ENCODE data around the gene PHC2.

The PHC2 gene

GRCh38 chr1:33430692-33431593 lies at the start of gene PHC2:
Gene PHC2, minus strand, starts transcription at chr1:33431095. Its CDS starts 55,556 bp downstream, at chr1:33375539.
- Histone ChIP-seq H3K9me3 (ENCODE audit: low read length) (no peaks in the 10 kb centered on the region), H2AFZ (ENCODE audit: low read depth, low read length) (peak within 1 kb of the TSS; percentile 27), H3K4me3 (ENCODE audit: low read length) (peak within 1 kb of the TSS; percentile 72), H3K27me3 (ENCODE audit: insufficient read depth, low read length) (no peaks in the 10 kb centered on the region), H3K36me3 (ENCODE audit: insufficient read depth, low read length) (no peaks in the 10 kb centered on the region), H3K4me1 (ENCODE audit: insufficient read depth, low read length) (peaks cover 44% of the 10 kb centered on the region)

DNA sequence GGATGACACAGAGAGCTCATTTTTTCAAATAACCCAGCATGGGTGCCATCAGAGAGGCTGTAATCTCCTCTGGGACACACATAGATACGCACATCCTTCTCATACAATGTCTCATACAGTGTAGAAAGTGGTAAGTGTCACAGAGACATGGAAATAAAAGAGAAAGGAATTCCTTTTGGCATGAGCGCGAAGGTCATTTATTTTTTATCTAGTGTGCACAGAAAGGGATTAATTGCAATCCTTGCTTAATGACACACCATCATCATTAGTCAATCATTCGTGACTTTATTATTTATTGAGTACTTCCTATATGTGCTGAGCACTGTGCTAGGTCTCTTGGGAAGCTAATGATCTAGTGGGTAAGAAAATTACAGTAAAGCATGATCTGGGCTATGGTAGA lies 46.6 kb upstream of the PHC2 start:
- Histone ChIP-seq H3K4me1 (ENCODE audit: insufficient read depth, low read length) (peaks cover 8% of the 10 kb centered on the region), H3K27me3 (ENCODE audit: insufficient read depth, low read length) (no peaks in the 10 kb centered on the region), H2AFZ (ENCODE audit: low read depth, low read length) (no peak overlapping the region), H3K9me3 (ENCODE audit: low read length) (no peaks in the 10 kb centered on the region), H3K4me3 (ENCODE audit: low read length) (no peak overlapping the region), H3K36me3 (ENCODE audit: insufficient read depth, low read length) (peaks cover 26% of the 10 kb centered on the region)

- Histone ChIP-seq H3K4me1 (ENCODE audit: insufficient read depth, low read length) (peaks cover 21% of the 10 kb centered on the region), H3K4me3 (ENCODE audit: low read length) (no peak overlapping the region), H3K9me3 (ENCODE audit: low read length) (no peaks in the 10 kb centered on the region), H3K27me3 (ENCODE audit: insufficient read depth, low read length) (no peaks in the 10 kb centered on the region), H3K36me3 (ENCODE audit: insufficient read depth, low read length) (peaks cover 5% of the 10 kb centered on the region), H2AFZ (ENCODE audit: low read depth, low read length) (no peak overlapping the region)
Measured at GRCh38 chr1:33473900-33474299, 43.0 kb upstream of the PHC2 start.

DNA sequence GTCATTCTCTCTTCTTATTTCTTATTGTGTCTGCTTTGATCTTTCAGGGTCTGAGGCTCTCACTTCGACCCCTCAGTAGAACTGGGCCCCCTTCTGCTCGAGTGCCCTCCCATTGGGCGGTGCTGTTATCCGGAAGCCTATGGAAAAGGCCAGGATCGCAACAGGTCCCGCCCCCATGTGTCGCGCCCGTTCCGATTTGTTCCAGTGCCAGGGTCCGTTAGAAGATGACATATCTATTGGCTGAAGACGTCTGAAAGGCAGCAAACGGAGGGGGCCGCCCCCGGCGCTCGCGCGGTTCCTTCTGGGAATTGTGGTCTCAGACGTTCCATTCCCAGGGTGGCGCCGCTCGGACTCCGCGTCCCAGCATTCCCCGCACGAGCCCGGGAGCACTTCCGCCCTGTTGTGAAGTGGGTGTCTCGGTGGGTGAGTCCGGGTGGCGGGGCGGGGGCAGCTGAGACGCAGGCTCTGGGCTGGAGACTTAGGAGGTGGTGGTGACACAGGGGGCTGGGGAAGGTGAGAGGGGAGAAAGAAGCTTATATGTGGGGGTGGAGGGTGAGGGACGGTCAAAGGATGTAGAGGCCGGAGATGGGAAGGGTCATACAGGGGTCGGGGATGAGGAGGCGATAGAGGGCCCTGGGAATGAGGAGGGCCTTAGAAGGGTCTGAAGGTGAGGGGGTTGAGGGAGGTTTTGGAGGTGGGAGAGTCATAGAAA lies 41.5 kb upstream of the PHC2 start, which contains the start of gene ZSCAN20:
Gene ZSCAN20, plus strand, starts transcription at position 377 of the 712 bp plus-strand sequence. CDS start 6,644 bp downstream, outside the sequence.
- Histone ChIP-seq H2AFZ (ENCODE audit: low read depth, low read length) (peak within 1 kb of the TSS; percentile 65), H3K9me3 (ENCODE audit: low read length) (no peaks in the 10 kb centered on the region), H3K36me3 (ENCODE audit: insufficient read depth, low read length) (no peaks in the 10 kb centered on the region), H3K27me3 (ENCODE audit: insufficient read depth, low read length) (no peaks in the 10 kb centered on the region), H3K4me3 (ENCODE audit: low read length) (peak within 1 kb of the TSS; percentile 73), H3K4me1 (ENCODE audit: insufficient read depth, low read length) (peaks cover 25% of the 10 kb centered on the region)

- no peak overlapping the region for H3K4me3 ChIP-seq (ENCODE audit: low read length)
- no peaks in the 10 kb centered on the region for H3K36me3 ChIP-seq (ENCODE audit: insufficient read depth, low read length)
Measured at GRCh38 chr1:33471416-33471815, 40.5 kb upstream of the PHC2 start.

DNA sequence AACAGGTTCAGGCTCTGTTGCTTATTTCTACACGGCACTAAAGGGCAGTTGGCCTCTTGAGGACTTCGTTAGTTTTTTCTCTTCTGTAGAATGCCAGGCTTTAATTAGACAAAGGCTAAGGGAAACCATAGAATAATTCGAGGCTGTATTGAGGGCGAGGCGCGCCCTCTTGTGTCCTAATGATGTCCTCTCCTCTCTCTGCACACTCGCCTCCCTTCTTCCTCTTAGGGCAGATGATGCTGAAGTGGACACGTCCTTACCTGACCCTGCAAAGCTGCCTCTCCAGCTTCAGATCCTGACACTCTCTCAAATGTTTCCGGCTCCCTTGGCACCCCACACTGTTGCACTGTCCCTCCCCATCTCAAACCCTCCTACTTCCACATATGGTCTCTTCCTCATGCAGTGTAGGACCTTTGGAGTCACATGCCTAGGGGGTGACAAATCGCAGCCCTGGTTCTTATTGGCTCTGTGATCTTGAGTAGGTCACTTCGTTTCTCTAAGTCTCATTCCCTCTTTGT lies 39.7 kb upstream of the PHC2 start:
- peaks cover 25% of the 10 kb centered on the region for H3K4me1 ChIP-seq (ENCODE audit: insufficient read depth, low read length)
- H3K4me3 ChIP-seq (ENCODE audit: low read length): no peak overlapping the region
- H3K27me3 ChIP-seq (ENCODE audit: insufficient read depth, low read length): no peaks in the 10 kb centered on the region
- H2AFZ ChIP-seq (ENCODE audit: low read depth, low read length): peak overlapping the region; percentile 60
- H3K9me3 ChIP-seq (ENCODE audit: low read length): peaks cover 3% of the 10 kb centered on the region
- H3K36me3 ChIP-seq (ENCODE audit: insufficient read depth, low read length): no peaks in the 10 kb centered on the region

More at GRCh38 chr1:33471416-33471815, 40.5 kb upstream of the PHC2 start:
- H2AFZ ChIP-seq (ENCODE audit: low read depth, low read length): no peak overlapping the region
- peaks cover 25% of the 10 kb centered on the region for H3K4me1 ChIP-seq (ENCODE audit: insufficient read depth, low read length)
- no peaks in the 10 kb centered on the region for H3K27me3 ChIP-seq (ENCODE audit: insufficient read depth, low read length)
- H3K9me3 ChIP-seq (ENCODE audit: low read length): peaks cover 3% of the 10 kb centered on the region

DNA sequence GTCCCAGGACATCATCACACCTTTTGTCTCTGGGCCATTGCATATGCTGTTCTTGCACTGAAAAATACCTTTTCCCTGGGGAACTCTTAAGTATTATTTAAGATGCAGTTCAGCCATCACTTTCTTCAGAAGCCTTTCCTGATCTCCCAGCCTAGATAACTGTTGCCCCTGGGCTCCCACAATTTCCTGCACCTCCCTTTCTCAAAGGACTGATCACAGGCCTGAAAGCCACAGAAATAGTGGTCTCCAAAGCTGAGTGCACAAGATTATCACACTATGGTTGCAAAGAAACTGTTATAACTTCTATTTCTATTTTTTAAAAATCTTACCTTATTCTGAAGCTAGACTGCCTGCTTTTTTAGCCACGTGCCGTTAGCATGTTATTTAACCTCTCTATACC lies 38.8 kb upstream of the PHC2 start:
- H3K9me3 ChIP-seq (ENCODE audit: low read length): peaks cover 3% of the 10 kb centered on the region
- H3K4me3 ChIP-seq (ENCODE audit: low read length): no peak overlapping the region
- H2AFZ ChIP-seq (ENCODE audit: low read depth, low read length): peak overlapping the region; percentile 60
- H3K27me3 ChIP-seq (ENCODE audit: insufficient read depth, low read length): no peaks in the 10 kb centered on the region
- peaks cover 25% of the 10 kb centered on the region for H3K4me1 ChIP-seq (ENCODE audit: insufficient read depth, low read length)
- no peaks in the 10 kb centered on the region for H3K36me3 ChIP-seq (ENCODE audit: insufficient read depth, low read length)

- Histone ChIP-seq H3K9me3 (ENCODE audit: low read length) (peaks cover 3% of the 10 kb centered on the region), H3K36me3 (ENCODE audit: insufficient read depth, low read length) (no peaks in the 10 kb centered on the region), H3K4me3 (ENCODE audit: low read length) (no peak overlapping the region), H3K27me3 (ENCODE audit: insufficient read depth, low read length) (no peaks in the 10 kb centered on the region), H2AFZ (ENCODE audit: low read depth, low read length) (no peak overlapping the region), H3K4me1 (ENCODE audit: insufficient read depth, low read length) (peaks cover 25% of the 10 kb centered on the region)
Measured at GRCh38 chr1:33468967-33469366, 38.1 kb upstream of the PHC2 start.

DNA sequence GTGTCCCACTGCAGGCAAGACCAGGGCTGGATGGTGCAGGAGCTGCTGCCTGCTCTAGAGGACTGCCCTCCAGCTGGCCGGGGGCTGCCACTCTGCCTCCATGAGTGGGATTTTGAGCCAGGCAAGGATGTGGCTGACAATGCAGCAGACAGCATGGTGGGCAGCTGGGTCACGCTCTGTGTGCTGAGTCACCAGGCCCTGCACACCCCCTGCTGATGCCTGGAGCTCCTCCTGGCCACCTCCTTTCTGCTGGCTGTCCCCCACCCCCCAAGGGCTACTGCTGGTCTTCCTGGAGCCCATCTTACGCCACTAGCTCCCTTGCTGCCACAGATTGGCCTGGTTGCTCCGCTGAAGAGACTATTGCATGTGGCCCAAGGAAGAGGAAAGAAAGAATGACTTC lies 37.6 kb upstream of the PHC2 start:
- Histone ChIP-seq H3K4me1 (ENCODE audit: insufficient read depth, low read length) (peaks cover 23% of the 10 kb centered on the region), H3K9me3 (ENCODE audit: low read length) (peaks cover 3% of the 10 kb centered on the region), H3K36me3 (ENCODE audit: insufficient read depth, low read length) (no peaks in the 10 kb centered on the region), H3K27me3 (ENCODE audit: insufficient read depth, low read length) (no peaks in the 10 kb centered on the region), H3K4me3 (ENCODE audit: low read length) (no peak overlapping the region), H2AFZ (ENCODE audit: low read depth, low read length) (no peak overlapping the region)

- Histone ChIP-seq H3K36me3 (ENCODE audit: insufficient read depth, low read length) (no peaks in the 10 kb centered on the region), H2AFZ (ENCODE audit: low read depth, low read length) (no peak overlapping the region), H3K4me3 (ENCODE audit: low read length) (no peak overlapping the region), H3K27me3 (ENCODE audit: insufficient read depth, low read length) (no peaks in the 10 kb centered on the region), H3K4me1 (ENCODE audit: insufficient read depth, low read length) (peaks cover 18% of the 10 kb centered on the region), H3K9me3 (ENCODE audit: low read length) (peaks cover 3% of the 10 kb centered on the region)
Measured at GRCh38 chr1:33468011-33468410, 37.1 kb upstream of the PHC2 start.

GRCh38 chr1:33466159-33466558 lies 35.3 kb upstream of the PHC2 start:
- H3K4me1 ChIP-seq (ENCODE audit: insufficient read depth, low read length): peaks cover 13% of the 10 kb centered on the region
- no peaks in the 10 kb centered on the region for H3K27me3 ChIP-seq (ENCODE audit: insufficient read depth, low read length)
- no peak overlapping the region for H3K4me3 ChIP-seq (ENCODE audit: low read length)
- no peaks in the 10 kb centered on the region for H3K36me3 ChIP-seq (ENCODE audit: insufficient read depth, low read length)
- H2AFZ ChIP-seq (ENCODE audit: low read depth, low read length): no peak overlapping the region
- peaks cover 3% of the 10 kb centered on the region for H3K9me3 ChIP-seq (ENCODE audit: low read length)

GRCh38 chr1:33465316-33465715 lies 34.4 kb upstream of the PHC2 start:
- no peaks in the 10 kb centered on the region for H3K27me3 ChIP-seq (ENCODE audit: insufficient read depth, low read length)
- H3K36me3 ChIP-seq (ENCODE audit: insufficient read depth, low read length): no peaks in the 10 kb centered on the region
- peaks cover 3% of the 10 kb centered on the region for H3K9me3 ChIP-seq (ENCODE audit: low read length)
- H3K4me3 ChIP-seq (ENCODE audit: low read length): no peak overlapping the region
- H3K4me1 ChIP-seq (ENCODE audit: insufficient read depth, low read length): peaks cover 7% of the 10 kb centered on the region
- H2AFZ ChIP-seq (ENCODE audit: low read depth, low read length): no peak overlapping the region

- H3K4me1 ChIP-seq (ENCODE audit: insufficient read depth, low read length): peaks cover 4% of the 10 kb centered on the region
- H3K4me3 ChIP-seq (ENCODE audit: low read length): no peak overlapping the region
- H2AFZ ChIP-seq (ENCODE audit: low read depth, low read length): no peak overlapping the region
- H3K36me3 ChIP-seq (ENCODE audit: insufficient read depth, low read length): no peaks in the 10 kb centered on the region
- H3K9me3 ChIP-seq (ENCODE audit: low read length): peaks cover 3% of the 10 kb centered on the region
- H3K27me3 ChIP-seq (ENCODE audit: insufficient read depth, low read length): no peaks in the 10 kb centered on the region
Measured at GRCh38 chr1:33464552-33464951, 33.7 kb upstream of the PHC2 start.

All from neuron (in vitro differentiated cells).